CD4-positive, CD25-positive, alpha-beta regulatory T cell (primary cell): ENCODE measurements around the gene DYNC1I1. TPM values are rescaled to one million over a fixed set of nuclear protein-coding genes. Genes with fewer than 3 reads are reported as not detected.
A peak's percentile ranks its signal among the peaks of the same experiment; 100 is the strongest.

ENCODE experiments used
- ATAC-seq, 2 donors: fragments of 150-1000 bp; cut with Tn5 transposase; one replicate each; pipeline ENCODE4 v1.10.0; 2021; ENCODE audit warnings: low read depth in 2 of 2, moderate number of reproducible peaks in 2 of 2, moderate library complexity in 1 of 2
- DNase-seq, 3 donors: peaks; one replicate each; pipeline versions ENCODE4 v3.0.0 to v3.0.0-alpha.2; 2012 to 2022; ENCODE audit warnings: mixed read lengths in 1 of 3
- H3K27ac ChIP-seq: one replicate; pipeline ENCODE4 v1.7.0; 2013; ENCODE audit warnings: mild to moderate bottlenecking, low read length; ENCODE audit not compliant: insufficient read depth, poor library complexity, severe bottlenecking
- H3K27me3 ChIP-seq: one replicate; pipeline ENCODE4 v1.7.0; 2013; ENCODE audit warnings: low read length; ENCODE audit not compliant: control insufficient read depth, insufficient read depth
- H3K36me3 ChIP-seq: one replicate; pipeline ENCODE4 v1.7.0; 2013; ENCODE audit warnings: mild to moderate bottlenecking, low read length, moderate library complexity; ENCODE audit not compliant: control insufficient read depth, insufficient read depth
- H3K4me1 ChIP-seq: 2 replicates; pipeline ENCODE4 v1.7.0; 2013; ENCODE audit warnings: mild to moderate bottlenecking, low read length; ENCODE audit not compliant: insufficient read depth, control insufficient read depth, poor library complexity, severe bottlenecking
- H3K4me3 ChIP-seq: one replicate; pipeline ENCODE4 v1.7.0; 2013; ENCODE audit warnings: low read depth, mild to moderate bottlenecking, low read length, moderate library complexity
- H3K9me3 ChIP-seq, 2 experiments: 1 replicate in 1 of 2; 2 replicates in 1 of 2; pipeline ENCODE4 v1.7.0; 2013; ENCODE audit warnings: low read length in 2 of 2, mild to moderate bottlenecking in 1 of 2, moderate library complexity in 1 of 2; ENCODE audit not compliant: control insufficient read depth in 2 of 2
- H3K27ac Mint-ChIP-seq, 3 donors: one replicate each; pipeline ENCODE4 v1.8.0; 2020 to 2022; ENCODE audit warnings: mild to moderate bottlenecking in 3 of 3, mixed read lengths in 3 of 3, moderate library complexity in 2 of 3
- H3K27me3 Mint-ChIP-seq: one replicate; pipeline ENCODE4 v1.8.0; 2022; ENCODE audit warnings: mild to moderate bottlenecking, mixed read lengths
- H3K36me3 Mint-ChIP-seq: one replicate; pipeline ENCODE4 v1.8.0; 2020; ENCODE audit warnings: mixed read lengths
- H3K4me1 Mint-ChIP-seq, 4 donors: one replicate each; pipeline ENCODE4 v1.8.0; 2020 to 2022; ENCODE audit warnings: mixed read lengths in 4 of 4, mild to moderate bottlenecking in 1 of 4
- H3K4me3 Mint-ChIP-seq, 4 donors: one replicate each; pipeline ENCODE4 v1.8.0; 2020 to 2022; ENCODE audit warnings: mild to moderate bottlenecking in 4 of 4, mixed read lengths in 4 of 4, moderate library complexity in 3 of 4
- H3K9me3 Mint-ChIP-seq, 7 donors: one replicate each; pipeline ENCODE4 v1.8.0; 2020 to 2022; ENCODE audit warnings: mixed read lengths in 7 of 7, mild to moderate bottlenecking in 3 of 7, moderate library complexity in 2 of 7
- polyA plus RNA-seq, 4 donors: library from polyadenylated mRNA; unstranded; fragments of 300-500 nt; fragmentation: Illumina TruSeq; gene quantifications; one replicate each; pipeline ENCODE4 v1.2.3, GENCODE V29; 2021
- total RNA-seq: library from RNA; stranded (reverse); gene quantifications from one replicate; pipeline ENCODE4 v1.2.3, GENCODE V29; 2022

The DYNC1I1 gene
- total and polyA plus RNA-seq, 5 donors from 2014 or later, result not detected

GRCh38 chr7:95794917-95795515 lies 22.7 kb downstream of the DYNC1I1 start:
- Histone ChIP-seq H3K27ac (no peak overlapping the region), H3K4me3 (no peak overlapping the region), H3K9me3 (no peaks in the 10 kb centered on the region), H3K4me1 (no peaks in the 10 kb centered on the region), H3K36me3 (no peaks in the 10 kb centered on the region), H3K27me3 (no peaks in the 10 kb centered on the region)
- Mint-ChIP-seq H3K9me3 (peaks cover 0 to 5% (median 2%) of the 10 kb centered on the region in 7 donors), H3K4me1 (no peaks in the 10 kb centered on the region), H3K36me3 (no peaks in the 10 kb centered on the region), H3K4me3 (no peak overlapping the region), H3K27ac (no peak overlapping the region), H3K27me3 (no peaks in the 10 kb centered on the region)
- no peak for ATAC-seq
- DNase-seq, result peak in 1 of 3 donors; percentile 1

- H3K4me3 ChIP-seq, result no peak overlapping the region
- Mint-ChIP-seq H3K27ac (no peak overlapping the region), H3K9me3 (peaks cover 0 to 4% (median 2%) of the 10 kb centered on the region in 7 donors), H3K4me3 (no peak overlapping the region), H3K27me3 (no peaks in the 10 kb centered on the region), H3K4me1 (no peaks in the 10 kb centered on the region), H3K36me3 (no peaks in the 10 kb centered on the region)
- H3K36me3 ChIP-seq, result no peaks in the 10 kb centered on the region
- H3K9me3 ChIP-seq, result no peaks in the 10 kb centered on the region
- no peak for ATAC-seq
- H3K27me3 ChIP-seq, result no peaks in the 10 kb centered on the region
- no peaks in the 10 kb centered on the region for H3K4me1 ChIP-seq
- H3K27ac ChIP-seq, result no peak overlapping the region
- no peak for DNase-seq
Measured at GRCh38 chr7:95796617-95797016, 24.3 kb downstream of the DYNC1I1 start.

DNA sequence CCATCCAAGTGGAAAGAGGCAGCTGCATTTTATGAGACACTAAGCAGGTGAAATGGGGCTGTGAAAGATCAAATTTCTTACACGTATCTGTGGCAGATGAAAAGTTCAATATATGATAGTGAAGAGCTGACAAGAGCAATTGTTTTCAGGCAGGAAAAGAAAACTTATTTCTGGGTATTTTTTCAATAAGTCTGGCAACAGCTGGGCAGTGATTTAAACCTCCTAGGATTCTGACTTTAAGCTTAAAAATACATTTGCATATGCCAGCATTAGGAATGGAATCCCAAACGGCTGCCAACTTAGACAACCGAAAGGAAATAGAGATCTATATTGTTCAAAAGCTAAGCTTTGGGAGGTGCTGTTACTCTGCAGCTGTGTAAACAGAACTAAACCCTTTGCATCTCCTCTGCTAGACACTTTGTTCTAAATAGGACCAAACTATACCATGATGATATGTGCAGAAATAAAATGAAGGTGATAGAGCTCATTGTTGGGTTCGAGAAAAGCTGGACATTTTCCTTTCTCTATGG lies 26.1 kb downstream of the DYNC1I1 start:
- Histone ChIP-seq H3K27me3 (no peaks in the 10 kb centered on the region), H3K4me3 (no peak overlapping the region), H3K36me3 (no peaks in the 10 kb centered on the region), H3K4me1 (no peaks in the 10 kb centered on the region), H3K9me3 (no peaks in the 10 kb centered on the region), H3K27ac (no peak overlapping the region)
- no peak for DNase-seq
- no peaks in the 10 kb centered on the region for H3K27me3 Mint-ChIP-seq
- no peaks in the 10 kb centered on the region for H3K36me3 Mint-ChIP-seq
- no peaks in the 10 kb centered on the region for H3K4me1 Mint-ChIP-seq
- H3K9me3 Mint-ChIP-seq, result peaks cover 0 to 4% (median 2%) of the 10 kb centered on the region in 7 donors
- no peak overlapping the region for H3K27ac Mint-ChIP-seq
- no peak for ATAC-seq
- H3K4me3 Mint-ChIP-seq, result no peak overlapping the region

- ATAC-seq (no peak), DNase-seq (no peak)
- Histone ChIP-seq H3K36me3 (no peaks in the 10 kb centered on the region), H3K27ac (no peak overlapping the region), H3K4me1 (no peaks in the 10 kb centered on the region), H3K27me3 (no peaks in the 10 kb centered on the region), H3K4me3 (no peak overlapping the region), H3K9me3 (no peaks in the 10 kb centered on the region)
- Mint-ChIP-seq H3K27me3 (no peaks in the 10 kb centered on the region), H3K9me3 (peaks cover 0 to 4% (median 0%) of the 10 kb centered on the region in 7 donors), H3K27ac (no peak overlapping the region), H3K4me3 (no peak overlapping the region), H3K36me3 (no peaks in the 10 kb centered on the region), H3K4me1 (no peaks in the 10 kb centered on the region)
Measured at GRCh38 chr7:95800787-95801186, 28.4 kb downstream of the DYNC1I1 start.

DNA sequence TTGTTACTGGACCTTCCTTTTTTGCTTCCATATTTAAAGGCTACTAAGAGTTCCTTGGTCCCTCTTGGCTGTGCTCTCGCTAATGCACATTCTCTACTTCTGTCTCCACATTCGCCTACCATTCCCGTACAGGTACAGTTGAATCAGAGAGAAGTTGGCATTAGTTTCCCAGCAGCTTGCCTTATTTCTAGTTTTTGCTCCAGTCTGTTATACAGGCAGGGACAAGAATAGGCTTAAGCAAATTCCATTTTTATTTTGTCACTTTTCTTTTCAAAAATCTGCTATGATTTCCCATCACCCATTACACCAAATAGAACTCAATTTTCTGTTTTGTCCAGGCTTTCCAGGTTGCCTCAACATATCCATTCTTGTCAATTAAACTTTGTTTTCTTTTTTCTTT lies 29.9 kb downstream of the DYNC1I1 start:
- Mint-ChIP-seq H3K27ac (no peak overlapping the region), H3K9me3 (peaks cover 0 to 4% (median 0%) of the 10 kb centered on the region in 7 donors), H3K4me3 (no peak overlapping the region), H3K4me1 (no peaks in the 10 kb centered on the region), H3K27me3 (no peaks in the 10 kb centered on the region), H3K36me3 (no peaks in the 10 kb centered on the region)
- Histone ChIP-seq H3K9me3 (no peaks in the 10 kb centered on the region), H3K4me1 (no peaks in the 10 kb centered on the region), H3K4me3 (no peak overlapping the region), H3K27ac (no peak overlapping the region), H3K27me3 (no peaks in the 10 kb centered on the region), H3K36me3 (no peaks in the 10 kb centered on the region)
- no peak for DNase-seq
- ATAC-seq, result no peak

DNA sequence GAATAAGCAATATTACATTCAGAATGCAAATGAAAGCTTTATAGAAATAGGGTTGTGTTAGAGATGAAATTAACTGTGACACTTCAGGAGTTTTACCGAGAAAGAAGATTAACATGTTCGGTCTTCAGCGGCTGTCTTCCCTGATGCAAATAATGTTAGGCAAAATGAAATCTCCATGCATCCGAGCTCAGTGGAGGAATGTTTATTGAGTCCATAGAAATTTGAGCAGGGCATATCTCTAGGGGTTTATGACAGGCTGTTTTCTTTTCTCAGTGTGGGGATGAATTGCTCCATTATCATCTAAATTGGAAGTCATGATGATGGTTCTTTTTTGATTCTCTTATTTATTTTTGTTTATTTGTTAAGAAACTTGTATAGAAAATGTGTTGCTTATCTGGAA lies 31.7 kb downstream of the DYNC1I1 start:
- Histone ChIP-seq H3K9me3 (no peaks in the 10 kb centered on the region), H3K4me3 (no peak overlapping the region), H3K27me3 (no peaks in the 10 kb centered on the region), H3K4me1 (no peaks in the 10 kb centered on the region), H3K36me3 (no peaks in the 10 kb centered on the region), H3K27ac (no peak overlapping the region)
- Mint-ChIP-seq H3K9me3 (peaks cover 0 to 4% (median 0%) of the 10 kb centered on the region in 7 donors), H3K36me3 (no peaks in the 10 kb centered on the region), H3K4me3 (no peak overlapping the region), H3K27ac (no peak overlapping the region), H3K4me1 (no peaks in the 10 kb centered on the region), H3K27me3 (no peaks in the 10 kb centered on the region)
- ATAC-seq, result no peak
- no peak for DNase-seq

GRCh38 chr7:95805909-95806308 lies 33.6 kb downstream of the DYNC1I1 start:
- Histone ChIP-seq H3K36me3 (no peaks in the 10 kb centered on the region), H3K9me3 (no peaks in the 10 kb centered on the region), H3K27ac (no peak overlapping the region), H3K4me3 (no peak overlapping the region), H3K27me3 (no peaks in the 10 kb centered on the region), H3K4me1 (no peaks in the 10 kb centered on the region)
- H3K36me3 Mint-ChIP-seq, result no peaks in the 10 kb centered on the region
- no peak overlapping the region for H3K27ac Mint-ChIP-seq
- no peaks in the 10 kb centered on the region for H3K27me3 Mint-ChIP-seq
- no peak for ATAC-seq
- H3K9me3 Mint-ChIP-seq, result peaks cover 0 to 2% (median 0%) of the 10 kb centered on the region in 7 donors
- H3K4me3 Mint-ChIP-seq, result no peak overlapping the region
- H3K4me1 Mint-ChIP-seq, result no peaks in the 10 kb centered on the region
- no peak for DNase-seq

DNA sequence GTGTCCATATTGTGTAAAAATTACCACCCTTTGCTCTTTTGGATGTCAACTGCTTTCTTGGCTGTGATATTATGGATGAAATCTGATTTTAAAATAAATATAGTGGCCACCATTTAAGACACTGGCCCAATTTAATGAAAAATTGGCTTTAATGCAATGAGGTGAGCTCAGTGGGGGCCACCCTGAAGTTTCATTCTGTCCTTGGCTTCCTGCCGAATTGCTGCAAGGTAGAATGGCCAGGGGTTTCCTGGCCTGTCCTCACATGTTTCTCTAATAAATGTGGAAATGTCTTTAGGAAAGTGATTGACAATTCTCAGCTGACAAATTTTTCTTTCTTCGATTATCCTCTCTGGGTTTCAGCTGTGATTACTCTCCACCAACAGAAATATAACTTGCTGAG lies 36.0 kb downstream of the DYNC1I1 start:
- Histone ChIP-seq H3K27ac (no peak overlapping the region), H3K36me3 (no peaks in the 10 kb centered on the region), H3K27me3 (no peaks in the 10 kb centered on the region), H3K4me3 (no peak overlapping the region), H3K9me3 (no peaks in the 10 kb centered on the region), H3K4me1 (no peaks in the 10 kb centered on the region)
- DNase-seq, result no peak
- peaks cover 0 to 6% (median 0%) of the 10 kb centered on the region in 7 donors for H3K9me3 Mint-ChIP-seq
- H3K4me1 Mint-ChIP-seq, result no peaks in the 10 kb centered on the region
- no peaks in the 10 kb centered on the region for H3K27me3 Mint-ChIP-seq
- H3K36me3 Mint-ChIP-seq, result no peaks in the 10 kb centered on the region
- H3K4me3 Mint-ChIP-seq, result no peak overlapping the region
- no peak for ATAC-seq
- no peak overlapping the region for H3K27ac Mint-ChIP-seq
